ENCODE results near the gene CREM. TPM values are rescaled to one million over a fixed set of nuclear protein-coding genes. Genes with fewer than 3 reads are reported as not detected.

CREM gene
- total RNA-seq, 2 experiments from 2014 or later, result 102 to 192 TPM

- Mint-ChIP-seq H3K27ac (peak overlapping the region; percentile 80), H3K4me3 (peak overlapping the region; percentile 38), H3K4me1 (peaks cover 56% of the 10 kb centered on the region), H3K9me3 (ENCODE audit: low read depth) (no peaks in the 10 kb centered on the region), H3K36me3 (peaks cover 33% of the 10 kb centered on the region), H3K27me3 (no peaks in the 10 kb centered on the region)
- DNase-seq (no peak), ATAC-seq (no peak)
- CTCF ChIA-PET, result interaction anchor here (0.7 to 2.6 kb wide), 8 partner anchors 10 to 45 kb away, joined by 3 to 18 read pairs (median 4); no protein-coding TSS in a partner anchor
Measured at GRCh38 chr10:35150308-35150707, 23.7 kb downstream of the CREM start.

- Mint-ChIP-seq H3K27me3 (no peaks in the 10 kb centered on the region), H3K4me1 (peaks cover 44% of the 10 kb centered on the region), H3K4me3 (no peak overlapping the region), H3K27ac (no peak overlapping the region), H3K36me3 (peaks cover 41% of the 10 kb centered on the region), H3K9me3 (ENCODE audit: low read depth) (peaks cover 2% of the 10 kb centered on the region)
- DNase-seq (no peak), ATAC-seq (no peak)
- CTCF ChIA-PET, result interaction anchor here (1.0 to 1.7 kb wide), 2 partner anchors 22 to 43 kb away, joined by 4 to 8 read pairs; no protein-coding TSS in a partner anchor
Measured at GRCh38 chr10:35152992-35153391, 26.3 kb downstream of the CREM start.

- peaks cover 2% of the 10 kb centered on the region for H3K9me3 Mint-ChIP-seq (ENCODE audit: low read depth)
- no peaks in the 10 kb centered on the region for H3K27me3 Mint-ChIP-seq
- CTCF ChIA-PET, result no interaction called here
Measured at GRCh38 chr10:35153716-35154115, 27.1 kb downstream of the CREM start.

GRCh38 chr10:35160743-35161142, 34.1 kb downstream of the CREM start:
- Mint-ChIP-seq H3K27me3 (no peaks in the 10 kb centered on the region), H3K4me1 (no peaks in the 10 kb centered on the region), H3K27ac (no peak overlapping the region), H3K36me3 (peaks cover 39% of the 10 kb centered on the region), H3K9me3 (ENCODE audit: low read depth) (peaks cover 2% of the 10 kb centered on the region), H3K4me3 (no peak overlapping the region)
- ATAC-seq (no peak), DNase-seq (no peak)
- CTCF ChIA-PET, result interaction anchor here (1.2 to 1.5 kb wide), 2 partner anchors 11 to 36 kb away, joined by 3 to 4 read pairs; no protein-coding TSS in a partner anchor

More at GRCh38 chr10:35153716-35154115, 27.1 kb downstream of the CREM start:
- Mint-ChIP-seq H3K4me1 (peaks cover 38% of the 10 kb centered on the region), H3K4me3 (no peak overlapping the region), H3K27ac (no peak overlapping the region), H3K36me3 (peaks cover 46% of the 10 kb centered on the region)
- DNase-seq, result no peak
- no peak for ATAC-seq

GRCh38 chr10:35161906-35162305, 35.3 kb downstream of the CREM start:
- Mint-ChIP-seq H3K27me3 (no peaks in the 10 kb centered on the region), H3K4me1 (no peaks in the 10 kb centered on the region), H3K36me3 (peaks cover 31% of the 10 kb centered on the region), H3K4me3 (no peak overlapping the region), H3K9me3 (ENCODE audit: low read depth) (peaks cover 2% of the 10 kb centered on the region), H3K27ac (no peak overlapping the region)
- no peak for DNase-seq
- no peak for ATAC-seq
- CTCF ChIA-PET, result no interaction called here

GRCh38 chr10:35165136-35165535, 38.5 kb downstream of the CREM start:
- no peak overlapping the region for H3K4me3 Mint-ChIP-seq
- no peak overlapping the region for H3K27ac Mint-ChIP-seq
- DNase-seq (no peak), ATAC-seq (no peak)
- H3K27me3 Mint-ChIP-seq, result no peaks in the 10 kb centered on the region
- H3K4me1 Mint-ChIP-seq, result no peaks in the 10 kb centered on the region
- peaks cover 4% of the 10 kb centered on the region for H3K9me3 Mint-ChIP-seq (ENCODE audit: low read depth)
- CTCF ChIA-PET, result interaction anchor here (0.6 to 1.0 kb wide), 2 partner anchors 14 to 29 kb away, joined by 3 read pairs; no protein-coding TSS in a partner anchor
- peaks cover 18% of the 10 kb centered on the region for H3K36me3 Mint-ChIP-seq

GRCh38 chr10:35165811-35166210, 39.2 kb downstream of the CREM start:
- H3K27ac Mint-ChIP-seq, result no peak overlapping the region

GRCh38 chr10:35166607-35167006, 40.0 kb downstream of the CREM start:
- Mint-ChIP-seq H3K27me3 (no peaks in the 10 kb centered on the region), H3K4me3 (no peak overlapping the region), H3K27ac (no peak overlapping the region), H3K9me3 (ENCODE audit: low read depth) (peaks cover 4% of the 10 kb centered on the region), H3K4me1 (no peaks in the 10 kb centered on the region), H3K36me3 (peaks cover 18% of the 10 kb centered on the region)
- CTCF ChIA-PET, result interaction anchor here (1.8 kb wide), 1 partner anchor 29 kb away, joined by 4 read pairs; no protein-coding TSS in a partner anchor
- no peak for ATAC-seq
- DNase-seq, result no peak

More at GRCh38 chr10:35165811-35166210, 39.2 kb downstream of the CREM start:
- no peak for DNase-seq
- Mint-ChIP-seq H3K9me3 (ENCODE audit: low read depth) (peaks cover 4% of the 10 kb centered on the region), H3K4me1 (no peaks in the 10 kb centered on the region), H3K36me3 (peaks cover 18% of the 10 kb centered on the region), H3K27me3 (no peaks in the 10 kb centered on the region), H3K4me3 (no peak overlapping the region)
- CTCF ChIA-PET, result no interaction called here
- no peak for ATAC-seq

GRCh38 chr10:35167342-35167741, 40.7 kb downstream of the CREM start:
- H3K4me3 Mint-ChIP-seq, result no peak overlapping the region
- no peaks in the 10 kb centered on the region for H3K27me3 Mint-ChIP-seq

GRCh38 chr10:35172146-35172545, 45.5 kb downstream of the CREM start:
- Mint-ChIP-seq H3K36me3 (peaks cover 23% of the 10 kb centered on the region), H3K9me3 (ENCODE audit: low read depth) (peaks cover 4% of the 10 kb centered on the region), H3K27me3 (no peaks in the 10 kb centered on the region), H3K4me3 (no peak overlapping the region), H3K4me1 (peaks cover 4% of the 10 kb centered on the region), H3K27ac (no peak overlapping the region)
- no peak for DNase-seq
- no peak for ATAC-seq
- CTCF ChIA-PET, result interaction anchor here (0.8 to 3.0 kb wide), 2 partner anchors 24 to 38 kb away, joined by 3 to 9 read pairs; no protein-coding TSS in a partner anchor

More at GRCh38 chr10:35167342-35167741, 40.7 kb downstream of the CREM start:
- CTCF ChIA-PET, result interaction anchor here (1.8 kb wide), 1 partner anchor 29 kb away, joined by 4 read pairs; no protein-coding TSS in a partner anchor
- Mint-ChIP-seq H3K36me3 (peaks cover 13% of the 10 kb centered on the region), H3K9me3 (ENCODE audit: low read depth) (peaks cover 4% of the 10 kb centered on the region), H3K4me1 (no peaks in the 10 kb centered on the region), H3K27ac (no peak overlapping the region)
- ATAC-seq (no peak), DNase-seq (no peak)

GRCh38 chr10:35172574-35172973, 45.9 kb downstream of the CREM start:
- Mint-ChIP-seq H3K27me3 (no peaks in the 10 kb centered on the region), H3K9me3 (ENCODE audit: low read depth) (peaks cover 4% of the 10 kb centered on the region), H3K4me3 (no peak overlapping the region), H3K36me3 (peaks cover 22% of the 10 kb centered on the region), H3K4me1 (peaks cover 4% of the 10 kb centered on the region), H3K27ac (no peak overlapping the region)
- CTCF ChIA-PET, result interaction anchor here (1.7 to 3.0 kb wide), 2 partner anchors 23 to 35 kb away, joined by 3 to 9 read pairs; no protein-coding TSS in a partner anchor
- no peak for DNase-seq
- no peak for ATAC-seq

GRCh38 chr10:35178331-35178730, 51.7 kb downstream of the CREM start:
- H3K27me3 Mint-ChIP-seq, result no peaks in the 10 kb centered on the region
- H3K9me3 Mint-ChIP-seq (ENCODE audit: low read depth), result no peaks in the 10 kb centered on the region
- DNase-seq, result no peak

GRCh38 chr10:35182631-35183510, 56.2 kb downstream of the CREM start:
- H3K27me3 Mint-ChIP-seq, result no peaks in the 10 kb centered on the region
- peaks cover 15% of the 10 kb centered on the region for H3K36me3 Mint-ChIP-seq
- ATAC-seq, result no peak
- no peak for DNase-seq
- CTCF ChIA-PET, result no interaction called here
- peaks cover 4% of the 10 kb centered on the region for H3K4me1 Mint-ChIP-seq
- H3K27ac Mint-ChIP-seq, result no peak overlapping the region
- no peaks in the 10 kb centered on the region for H3K9me3 Mint-ChIP-seq (ENCODE audit: low read depth)
- H3K4me3 Mint-ChIP-seq, result no peak overlapping the region

More at GRCh38 chr10:35178331-35178730, 51.7 kb downstream of the CREM start:
- ATAC-seq, result no peak
- CTCF ChIA-PET, result interaction anchor here (1.6 kb wide), 1 partner anchor 17 kb away, joined by 5 read pairs; no protein-coding TSS in a partner anchor
- no peak overlapping the region for H3K27ac Mint-ChIP-seq
- peaks cover 18% of the 10 kb centered on the region for H3K36me3 Mint-ChIP-seq
- H3K4me1 Mint-ChIP-seq, result peaks cover 2% of the 10 kb centered on the region
- no peak overlapping the region for H3K4me3 Mint-ChIP-seq

Data from activated CD8-positive, alpha-beta memory T cell treated with anti-CD3 and anti-CD28 coated beads, Interleukin-2, amount 10 ng/mL, durations not matched to agents 7 days and 5 days (primary cell).